Measurements from ENCODE around the gene SAMD13. TPM values are rescaled to one million over a fixed set of nuclear protein-coding genes. Genes with fewer than 3 reads are reported as not detected.

SAMD13 gene
- total RNA-seq, 1 donor from 2014 or later: 1.5 TPM

GRCh38 chr1:84386716-84387479 is 85.4 kb downstream of the SAMD13 start:
- DNase-seq (ENCODE audit: missing footprints) (no peak), ATAC-seq (no peak)
- intact Hi-C loops (cut with DNase I): no loop called here

- intact Hi-C loops (cut with DNase I): no loop called here
- DNase-seq (ENCODE audit: missing footprints) (no peak), ATAC-seq (no peak)
These were observed 86.1 kb downstream of the SAMD13 start for GRCh38 chr1:84387480-84388163.

DNA sequence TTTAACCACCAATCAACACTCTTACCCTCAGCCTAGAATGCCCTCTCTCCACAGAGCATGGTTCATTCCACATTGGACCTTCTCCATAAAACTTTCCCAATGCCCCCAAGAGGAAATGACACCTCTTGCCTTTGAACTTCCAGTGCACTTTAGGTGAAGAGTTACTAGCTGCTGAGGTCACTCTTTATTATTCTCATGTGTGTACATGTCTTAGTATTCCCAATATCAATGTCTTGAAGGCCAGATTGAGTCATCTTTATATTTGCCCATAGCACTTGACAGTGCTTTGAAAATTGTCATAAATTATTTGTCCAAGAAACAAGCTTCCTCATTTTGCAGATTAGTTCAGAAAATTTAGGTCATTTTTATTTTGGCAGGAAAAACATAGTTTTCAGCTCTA is 88.7 kb downstream of the SAMD13 start:
- no peak for DNase-seq (ENCODE audit: missing footprints)
- intact Hi-C loops (cut with DNase I): no loop called here

GRCh38 chr1:84398175-84399155 is 97.0 kb downstream of the SAMD13 start, which contains the start of gene DNASE2B:
Gene DNASE2B, plus strand, starts transcription at chr1:84398484. Its CDS starts 81 bp downstream, at chr1:84398565.
- intact Hi-C loops (cut with DNase I): no loop called here
- ATAC-seq (no peak), DNase-seq (ENCODE audit: missing footprints) (no peak)

More for the DNA sequence above, 88.7 kb downstream of the SAMD13 start:
- ATAC-seq: no peak

Other genes with a start within 250 kb of the SAMD13 start
- 33.8 TPM for gene PRKACB, start 157.4 kb upstream of the SAMD13 start, total RNA-seq
- not detected for gene DNASE2B, start 96.8 kb downstream of the SAMD13 start, total RNA-seq
- 34.2 TPM for gene RPF1, start 177.6 kb downstream of the SAMD13 start, total RNA-seq
- 0.92 TPM for gene SPATA1, start 204.7 kb downstream of the SAMD13 start, total RNA-seq
- gene GNG5, start 204.9 kb downstream of the SAMD13 start, total RNA-seq: 182 TPM